Hepatocyte (in vitro differentiated cells): ENCODE measurements around the gene SEMA6A.

ENCODE experiments used
- CTCF ChIP-seq: fragments of 200-600 bp; sonication (generic); IDR thresholded peaks from 2 replicates; pipeline ENCODE4 v1.5.1; 2016; ENCODE audit warnings: antibody characterized with exemption, mild to moderate bottlenecking; ENCODE audit not compliant: poor library complexity
- EZH2 ChIP-seq: fragments of 200-600 bp; sonication (generic); IDR thresholded peaks from 2 replicates; pipeline ENCODE4 v1.6.1; 2016; ENCODE audit warnings: antibody characterized with exemption, mild to moderate bottlenecking, borderline replicate concordance
- EZH2phosphoT487 ChIP-seq: fragments of 200-600 bp; sonication (generic); IDR thresholded peaks from one replicate; pipeline ENCODE4 v1.6.1; 2018; ENCODE audit warnings: antibody characterized with exemption, mild to moderate bottlenecking, low read depth, moderate library complexity; ENCODE audit not compliant: unreplicated experiment, severe bottlenecking

GRCh38 chr5:116497631-116498030 is 77.0 kb downstream of the SEMA6A start:
- TF ChIP-seq EZH2 = no peak
- TF ChIP-seq CTCF = peak; percentile 11
- no peak for TF ChIP-seq EZH2phosphoT487
